Stimulated activated CD4-positive, alpha-beta T cell treated with anti-CD3 and anti-CD28 coated beads, Interleukin-12 subunit alpha, Interleukin-12 subunit beta, amount 100 ng/mL, for 4 hours (primary cell): ENCODE data around the gene PHF2.

ENCODE experiments used
- DNase-seq: peaks from one replicate; pipeline ENCODE4 v3.0.0-alpha.2; 2020

PHF2 gene

DNA sequence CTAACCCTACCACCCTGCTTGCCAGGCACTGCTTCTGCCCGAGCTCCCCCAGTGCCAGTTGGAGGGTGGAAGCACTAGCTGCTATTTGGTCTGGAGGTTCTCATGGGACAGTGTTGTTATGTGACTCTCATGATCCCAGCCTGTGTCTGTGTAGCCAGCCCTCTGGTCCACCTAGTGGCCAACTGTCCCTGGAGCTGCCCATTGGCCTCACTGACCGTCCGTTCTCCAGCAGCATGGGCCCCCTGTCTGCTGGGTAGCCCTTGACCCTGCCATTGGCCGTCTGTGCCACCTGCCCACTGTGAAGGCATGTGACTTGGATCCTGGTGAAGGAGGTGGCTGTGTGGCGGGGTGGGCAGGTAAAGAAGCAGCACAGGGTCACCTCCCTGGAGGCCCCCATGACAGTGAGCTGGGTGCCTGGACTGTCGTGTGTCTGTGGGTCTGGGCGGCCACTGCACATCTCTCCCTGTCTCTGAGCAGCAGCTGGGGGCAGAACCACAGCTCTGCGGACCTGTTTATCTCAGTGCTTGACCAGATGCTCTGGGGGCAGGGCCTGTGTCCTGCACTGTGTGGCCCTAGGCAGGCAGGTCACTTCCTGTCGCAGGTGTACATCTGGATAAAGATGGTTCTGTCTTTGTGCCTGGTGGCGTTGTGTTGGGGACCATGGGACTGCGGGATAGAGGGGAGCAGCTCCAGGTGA is 11.4 kb downstream of the PHF2 start:
- DNase-seq, result no peak

GRCh38 chr9:93588641-93589609 is 12.5 kb downstream of the PHF2 start:
- no peak for DNase-seq

DNA sequence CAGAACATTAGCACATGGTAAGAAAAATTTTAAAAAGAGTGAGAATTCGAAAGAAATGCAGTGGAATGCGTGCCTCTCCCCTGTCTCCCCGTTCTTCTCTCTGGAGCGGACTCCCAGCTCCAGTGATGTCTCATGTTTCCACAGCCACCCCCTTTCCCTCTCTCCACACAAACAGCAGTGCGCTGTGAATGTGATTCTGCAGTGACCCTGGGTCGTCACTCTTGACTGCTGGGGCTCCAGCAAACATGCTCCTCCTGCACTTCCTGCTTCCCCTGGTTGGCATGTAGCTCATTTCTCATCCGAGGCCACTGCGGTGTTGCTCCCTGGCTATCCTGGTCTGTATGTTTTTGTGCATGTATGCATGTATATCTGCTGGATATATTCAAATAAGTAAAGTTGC is 13.3 kb downstream of the PHF2 start:
- no peak for DNase-seq

DNA sequence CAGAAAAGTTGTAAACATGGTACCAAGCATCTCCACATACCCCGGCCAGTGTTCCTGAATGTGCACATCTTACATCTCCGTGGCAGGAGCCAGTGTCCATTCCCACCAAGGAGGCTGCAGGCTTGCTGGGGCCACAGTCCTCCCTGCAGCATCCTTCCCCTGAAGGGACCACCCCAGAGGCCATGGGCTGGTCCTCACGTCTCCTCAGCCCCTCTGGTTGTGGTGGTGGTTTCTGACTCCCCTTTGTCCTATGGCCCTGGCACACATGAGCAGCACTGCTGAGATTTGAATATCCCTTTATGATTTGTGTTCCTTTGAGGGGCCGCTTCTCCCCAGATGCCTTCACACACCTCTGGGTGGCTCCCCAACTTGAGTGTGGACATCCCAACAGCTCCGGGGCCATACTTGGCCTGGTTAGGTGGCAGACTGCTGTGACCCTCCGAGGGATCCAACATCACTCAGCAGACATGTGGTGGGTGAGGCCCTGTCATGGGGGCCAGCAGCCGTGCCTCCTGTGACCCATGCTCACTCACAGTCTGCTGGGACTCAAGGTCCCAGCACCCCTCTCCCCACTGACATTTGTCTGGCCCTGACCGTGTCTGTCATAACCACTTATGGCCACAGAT is 14.3 kb downstream of the PHF2 start:
- DNase-seq, result no peak

DNA sequence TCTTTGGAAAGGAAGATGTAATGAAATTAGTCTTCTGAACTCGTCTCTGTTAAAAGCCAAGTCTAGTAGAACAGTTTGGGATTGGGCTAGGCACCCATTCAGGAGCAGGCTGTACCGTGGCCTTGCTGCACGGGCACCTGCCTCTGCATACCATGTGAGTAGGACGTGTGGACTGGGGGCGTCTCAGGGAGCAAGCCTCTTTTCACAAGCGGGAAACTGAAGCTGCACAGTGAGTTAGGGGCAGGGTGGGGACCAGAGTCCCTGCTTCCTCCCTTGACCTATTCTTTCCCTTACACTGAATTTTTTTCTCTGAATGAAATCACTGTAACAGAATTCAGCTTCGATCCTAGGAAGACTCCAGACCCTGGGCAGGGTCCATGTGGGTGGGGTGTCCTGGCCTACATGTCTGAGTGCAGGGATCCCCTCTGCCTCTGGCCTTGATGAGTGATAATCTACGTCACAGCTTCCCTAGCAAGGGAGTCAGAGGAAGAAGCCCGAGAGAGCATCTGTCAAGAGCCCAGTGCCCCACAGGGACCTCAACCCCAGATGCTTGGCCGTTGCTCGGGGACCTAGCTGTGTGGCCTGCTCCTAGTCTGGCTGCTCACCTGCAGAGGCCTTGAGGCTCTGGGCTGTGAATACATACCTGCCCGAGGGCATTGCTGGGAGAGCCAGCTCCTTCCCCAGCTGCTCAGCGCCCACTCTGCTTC is 15.1 kb downstream of the PHF2 start:
- DNase-seq, result no peak

DNA sequence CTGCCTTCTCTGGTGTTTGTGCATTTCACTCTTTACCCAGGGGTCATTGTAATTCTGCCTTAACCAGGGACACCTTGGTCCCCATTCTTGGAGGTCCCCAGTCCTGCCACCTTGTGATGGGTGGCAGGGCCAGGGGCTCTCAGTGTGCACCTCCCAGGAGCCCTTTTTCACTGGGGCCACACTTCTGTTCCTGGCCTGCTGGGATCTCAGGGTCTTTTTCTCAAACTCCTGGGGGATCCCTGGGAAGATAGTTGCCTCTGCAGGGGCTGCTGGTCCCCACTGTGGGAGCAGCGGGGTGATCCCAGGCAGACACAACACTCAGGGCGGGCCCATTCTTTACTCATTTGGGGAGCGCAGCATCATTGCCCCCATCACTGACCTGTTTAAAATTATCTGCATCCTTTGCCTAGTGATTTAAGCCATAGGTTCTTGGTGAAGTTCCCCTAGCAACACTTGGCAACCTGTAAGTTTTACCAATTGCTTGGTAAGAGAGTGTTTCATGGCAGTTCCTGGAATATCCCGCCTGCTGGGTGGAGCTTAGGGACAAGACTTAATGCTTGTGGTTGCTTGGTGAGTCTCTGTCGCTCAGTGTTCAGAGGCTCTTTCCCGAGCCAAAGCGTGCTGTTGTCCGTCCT is 15.7 kb downstream of the PHF2 start:
- no peak for DNase-seq

GRCh38 chr9:93592643-93593021 is 16.2 kb downstream of the PHF2 start:
- DNase-seq, result no peak

GRCh38 chr9:93593144-93593658 is 16.8 kb downstream of the PHF2 start:
- DNase-seq, result no peak

DNA sequence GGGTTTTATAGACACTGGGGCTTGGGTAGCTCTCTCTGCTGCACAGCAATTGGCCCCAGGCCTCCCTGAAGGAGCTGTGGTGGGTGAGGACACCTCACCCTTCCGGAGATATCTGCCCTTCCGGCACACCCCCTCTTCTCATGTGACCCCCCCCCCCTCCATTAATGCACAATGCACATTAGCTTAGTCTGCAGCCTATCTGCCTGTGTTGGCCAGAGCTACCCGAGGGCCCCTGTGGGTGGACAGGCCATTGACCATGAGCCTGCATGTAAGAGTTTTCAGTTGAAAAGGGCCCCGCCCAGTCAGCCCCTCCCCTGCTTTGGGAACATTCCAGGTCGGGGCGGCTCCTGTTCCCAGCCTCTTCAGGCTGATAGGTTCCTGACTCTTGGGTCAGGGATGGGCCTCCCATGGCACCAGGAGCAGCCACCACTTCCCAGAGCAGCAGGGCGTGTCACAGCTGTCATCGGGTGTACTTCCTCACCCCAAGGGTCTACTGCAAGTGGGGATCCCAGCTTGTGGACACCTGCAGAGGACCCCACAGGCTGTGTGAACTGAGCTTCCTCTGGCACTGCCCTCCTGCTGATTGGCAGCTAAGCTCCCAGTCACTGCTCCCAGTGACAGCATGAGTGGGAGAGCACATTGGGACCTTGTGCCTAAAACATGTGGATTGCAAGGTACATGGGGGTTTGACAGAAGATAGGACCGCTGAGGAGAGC is 17.8 kb downstream of the PHF2 start:
- no peak for DNase-seq

- no peak for DNase-seq
These were observed 19.1 kb downstream of the PHF2 start for GRCh38 chr9:93595461-93595860.

GRCh38 chr9:93595861-93596365 is 19.5 kb downstream of the PHF2 start:
- no peak for DNase-seq

DNA sequence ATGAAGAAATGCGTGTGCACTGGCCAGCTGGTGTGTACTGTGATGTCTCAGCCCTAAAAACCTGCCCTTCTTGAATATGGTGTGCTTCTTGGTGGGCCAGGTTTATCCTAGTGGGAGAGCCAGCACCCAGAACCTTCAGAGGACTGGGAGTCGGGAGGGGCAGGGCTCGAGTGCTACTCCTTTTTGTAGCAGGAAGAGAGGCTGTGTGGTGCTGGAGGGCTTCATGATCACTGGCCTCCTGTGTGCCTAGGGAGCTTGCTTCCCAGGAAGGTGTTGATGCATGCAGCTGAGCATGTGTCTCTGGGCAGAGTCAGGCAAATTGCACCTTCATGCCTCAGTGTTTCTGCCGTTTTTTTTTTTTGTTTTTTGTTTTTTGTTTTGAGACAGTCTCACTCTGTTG is 20.0 kb downstream of the PHF2 start:
- no peak for DNase-seq

- no peak for DNase-seq
These were observed 20.8 kb downstream of the PHF2 start for GRCh38 chr9:93597142-93597706.

- no peak for DNase-seq
These were observed 21.7 kb downstream of the PHF2 start for GRCh38 chr9:93597871-93598646.

DNA sequence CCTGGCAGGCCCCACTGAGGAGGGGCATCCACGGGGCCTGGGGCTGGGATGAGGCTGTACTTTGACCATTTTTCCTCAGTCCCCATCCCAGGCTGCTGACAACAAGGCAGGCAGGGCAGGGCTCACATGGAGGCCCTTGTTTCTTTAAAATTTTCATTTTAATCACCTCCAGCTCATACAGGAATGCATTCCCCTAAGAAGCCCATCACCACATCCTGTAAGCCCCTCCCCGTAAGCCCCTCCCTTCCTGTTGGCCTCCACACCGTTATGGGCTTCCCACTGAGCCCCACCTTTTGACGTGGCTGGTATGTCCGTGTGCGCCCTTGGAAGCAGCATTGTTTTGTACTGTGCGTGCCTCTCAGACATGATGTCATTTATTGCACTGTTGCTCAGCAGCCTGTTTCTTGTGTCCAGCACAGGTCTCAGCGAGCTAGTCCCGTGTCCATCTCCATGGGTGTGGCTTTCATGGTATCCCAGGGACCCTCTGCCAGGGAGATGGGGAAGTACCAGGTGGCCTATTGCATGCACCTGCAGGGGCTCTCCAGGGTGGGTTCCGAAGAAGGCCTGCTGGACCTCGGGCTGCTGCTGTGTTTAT is 22.4 kb downstream of the PHF2 start:
- DNase-seq, result no peak

GRCh38 chr9:93599571-93600403 is 23.4 kb downstream of the PHF2 start:
- no peak for DNase-seq

DNA sequence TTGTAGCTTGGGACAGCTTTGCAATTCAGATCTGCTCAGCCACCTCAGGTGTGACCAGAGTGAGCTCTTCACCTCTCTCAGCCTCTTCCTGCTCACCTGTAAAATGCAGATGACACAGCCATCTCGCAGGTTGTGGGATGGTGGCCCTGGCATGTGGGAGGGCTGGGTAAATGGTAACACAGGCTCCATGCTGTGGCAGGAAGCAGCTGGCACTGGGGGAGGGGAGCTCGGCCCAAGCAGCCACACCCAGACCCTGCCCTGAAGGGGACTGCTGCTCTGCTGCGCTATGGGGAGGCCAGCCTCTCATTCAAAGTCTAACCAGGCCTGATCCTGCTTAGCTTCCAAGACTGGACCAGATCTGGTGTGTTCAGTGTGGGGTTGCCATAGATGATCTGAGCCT is 24.1 kb downstream of the PHF2 start:
- DNase-seq, result no peak

DNA sequence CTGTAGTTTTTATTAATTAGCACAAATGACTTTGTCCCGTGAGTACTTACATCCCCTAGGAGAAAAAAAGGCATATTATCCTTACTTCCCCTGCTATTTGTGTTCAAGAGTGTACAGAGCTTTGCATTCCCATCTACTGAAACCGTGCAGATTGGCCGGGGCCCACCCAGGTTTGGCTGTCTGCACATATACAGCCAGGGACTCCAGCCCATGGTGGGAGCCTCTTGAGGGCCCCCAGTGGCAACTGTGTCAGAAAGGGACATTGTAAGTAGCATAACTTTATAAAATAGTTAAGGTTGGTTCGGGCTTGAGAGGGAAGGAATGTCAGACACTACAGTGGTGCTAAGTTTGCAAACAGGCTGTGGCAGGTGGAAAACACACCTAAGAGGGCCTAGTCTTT is 24.7 kb downstream of the PHF2 start:
- DNase-seq, result no peak

GRCh38 chr9:93601666-93602065 is 25.3 kb downstream of the PHF2 start:
- no peak for DNase-seq
